Fibroblast of upper back skin (primary cell): ENCODE data around the gene TCF4.

Experiments
- DNase-seq: peaks from one replicate; pipeline ENCODE4 v3.0.0-alpha.2; 2013

The TCF4 gene

GRCh38 chr18:55585065-55585919, 2.7 kb downstream of the TCF4 start:
- no peak for DNase-seq

- no peak for DNase-seq
Observed at GRCh38 chr18:55584201-55584600, 3.8 kb downstream of the TCF4 start.

- DNase-seq = peak; percentile 12
Observed at GRCh38 chr18:55582325-55582724, 5.7 kb downstream of the TCF4 start.

- peak; percentile 11 for DNase-seq
Observed at GRCh38 chr18:55579501-55580270, 8.3 kb downstream of the TCF4 start.

GRCh38 chr18:55577812-55578539, 10.0 kb downstream of the TCF4 start:
- DNase-seq = peak; percentile 17

GRCh38 chr18:55576001-55576400, 12.0 kb downstream of the TCF4 start:
- DNase-seq = no peak

- no peak for DNase-seq
Observed at GRCh38 chr18:55575066-55575465, 12.9 kb downstream of the TCF4 start.

- no peak for DNase-seq
Observed at GRCh38 chr18:55573386-55573785, 14.6 kb downstream of the TCF4 start.

- no peak for DNase-seq
Observed at GRCh38 chr18:55570966-55571365, 17.0 kb downstream of the TCF4 start.

- no peak for DNase-seq
Observed at GRCh38 chr18:55566456-55566935, 21.5 kb downstream of the TCF4 start.

GRCh38 chr18:55559739-55560138, 28.3 kb downstream of the TCF4 start:
- peak; percentile 33 for DNase-seq

- DNase-seq = no peak
Observed at GRCh38 chr18:55557211-55557610, 30.8 kb downstream of the TCF4 start.

GRCh38 chr18:55555395-55556027, 32.5 kb downstream of the TCF4 start:
- no peak for DNase-seq

GRCh38 chr18:55552526-55553189, 35.3 kb downstream of the TCF4 start:
- peak; percentile 74 for DNase-seq

GRCh38 chr18:55551227-55551626, 36.8 kb downstream of the TCF4 start:
- DNase-seq = no peak

- DNase-seq = no peak
Observed at GRCh38 chr18:55550471-55550870, 37.5 kb downstream of the TCF4 start.

- DNase-seq = no peak
Observed at GRCh38 chr18:55549474-55550104, 38.4 kb downstream of the TCF4 start.

- no peak for DNase-seq
Observed at GRCh38 chr18:55547705-55548056, 40.3 kb downstream of the TCF4 start.

GRCh38 chr18:55546851-55547704, 40.9 kb downstream of the TCF4 start:
- DNase-seq = peak; percentile 89

- DNase-seq = no peak
Observed at GRCh38 chr18:55544014-55544413, 44.0 kb downstream of the TCF4 start.
